HG02840 (cell line): ENCODE measurements around the gene GCC2.
"Not testable (repeated sequence)": the region's sequence is repeated elsewhere in the genome, so short reads cannot be mapped to it uniquely, and the experiment has no call there.

Experiments used
- ATAC-seq: cut with Tn5 transposase; IDR thresholded peaks from one replicate; pipeline ENCODE4 v1.9.1; 2021; ENCODE audit warnings: mild to moderate bottlenecking, moderate library complexity, moderate number of reproducible peaks; ENCODE audit not compliant: unreplicated experiment, low FRiP score

Gene GCC2

DNA sequence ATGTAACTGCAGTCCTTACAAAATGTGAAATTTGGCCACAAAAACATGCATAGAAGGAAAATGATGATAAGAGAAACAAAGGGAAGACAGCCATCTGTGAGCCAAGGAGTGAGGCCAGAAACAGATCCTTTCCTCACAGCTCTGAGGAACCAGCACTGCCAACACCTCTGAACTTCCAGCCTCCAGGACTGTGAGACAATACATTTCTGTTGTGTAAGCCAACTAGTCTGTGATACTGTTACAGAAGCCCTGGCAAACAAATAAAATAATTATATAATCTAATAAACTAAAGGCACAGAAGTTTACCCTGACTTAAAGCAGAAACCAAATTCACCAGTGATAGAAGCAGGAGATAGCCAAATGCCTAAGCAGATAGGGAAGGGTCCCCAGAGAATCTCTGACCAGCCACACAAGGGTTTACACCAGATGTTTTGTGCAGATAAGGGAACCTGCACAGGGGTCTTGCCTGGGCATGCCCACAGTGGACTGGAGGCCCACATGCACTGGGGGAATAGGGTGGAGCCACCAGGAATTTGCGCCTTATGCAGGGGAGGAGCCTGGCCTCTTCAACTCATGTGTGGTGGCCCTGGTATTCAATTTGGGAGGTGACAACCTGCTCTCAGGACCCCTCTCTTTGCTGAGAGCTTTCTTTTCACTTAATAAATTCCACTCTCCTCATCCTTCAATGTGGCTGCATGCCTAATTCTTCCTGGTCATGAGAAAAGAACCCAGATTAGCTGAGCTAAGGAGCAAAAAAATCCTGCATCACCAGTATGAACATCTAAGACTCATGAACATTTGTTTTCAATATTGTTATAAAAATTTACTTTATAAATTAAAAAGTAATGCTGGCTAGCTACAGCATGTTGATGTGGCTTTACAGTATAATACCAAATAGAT is 3.8 kb upstream of the GCC2 start:
- ATAC-seq, result no peak

DNA sequence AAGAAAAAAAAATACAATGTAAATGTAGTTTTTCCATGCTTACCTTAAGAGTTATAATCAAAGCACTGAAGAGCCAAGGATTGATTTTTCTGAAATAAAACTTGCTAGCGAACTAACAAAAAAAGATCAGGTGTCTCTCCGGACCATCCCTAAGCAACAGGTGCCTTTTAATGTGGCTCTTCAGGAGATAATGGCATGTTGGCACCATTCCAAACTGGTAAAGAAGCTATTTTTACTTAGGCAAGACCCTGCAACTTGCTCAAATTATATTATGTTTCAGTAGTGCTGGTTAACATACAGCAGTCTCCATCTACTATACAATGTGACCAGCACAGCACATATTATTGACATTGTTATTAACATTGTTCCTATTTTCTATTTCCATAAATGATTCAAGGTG is 2.3 kb upstream of the GCC2 start:
- ATAC-seq, result no peak

GRCh38 chr2:108447947-108448677 is 894 bp upstream of the GCC2 start:
- no peak for ATAC-seq

GRCh38 chr2:108449410-108450130 is 564 bp downstream of the GCC2 start:
- ATAC-seq, result peak; percentile 44

GRCh38 chr2:108450863-108451262 is 1.9 kb downstream of the GCC2 start:
- ATAC-seq, result no peak

DNA sequence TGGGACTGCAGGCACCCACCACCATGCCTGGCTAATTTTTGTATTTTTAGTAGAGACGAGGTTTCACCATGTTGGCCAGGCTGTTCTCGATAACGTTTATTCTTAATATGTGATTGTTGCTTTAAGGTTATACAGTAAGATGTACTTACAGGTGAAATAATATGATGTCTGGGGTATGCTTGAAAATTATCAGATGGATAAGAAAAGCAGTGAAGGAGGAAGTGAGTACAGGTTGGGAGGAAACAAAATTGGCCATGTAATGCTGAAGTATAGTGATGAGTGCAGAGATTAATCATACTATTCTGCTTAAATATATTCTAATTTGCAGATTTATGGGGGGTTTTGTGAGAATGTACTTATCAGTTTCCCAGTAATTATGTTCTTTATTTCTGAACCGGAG is 3.0 kb downstream of the GCC2 start:
- ATAC-seq, result no peak

GRCh38 chr2:108453530-108453929 is 4.5 kb downstream of the GCC2 start:
- ATAC-seq, result not testable (repeated sequence)

DNA sequence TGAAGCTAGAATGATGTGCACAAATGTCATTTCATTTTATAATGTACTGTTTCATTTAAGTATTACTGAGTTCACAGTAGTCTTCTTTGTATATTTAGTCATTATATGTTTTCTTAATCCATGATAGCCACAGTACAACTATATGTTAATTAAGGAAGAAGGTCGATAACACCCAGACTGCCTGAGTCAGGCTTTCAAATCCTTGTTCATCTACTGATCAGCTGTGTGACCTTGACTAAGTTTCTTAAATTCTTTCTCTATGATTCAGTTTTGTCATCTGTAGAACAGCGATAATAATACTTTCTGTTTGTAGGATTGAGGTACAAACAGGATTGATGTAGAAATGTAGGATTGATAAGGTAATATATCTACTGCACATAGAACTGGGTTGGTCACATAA is 5.4 kb downstream of the GCC2 start:
- no peak for ATAC-seq

DNA sequence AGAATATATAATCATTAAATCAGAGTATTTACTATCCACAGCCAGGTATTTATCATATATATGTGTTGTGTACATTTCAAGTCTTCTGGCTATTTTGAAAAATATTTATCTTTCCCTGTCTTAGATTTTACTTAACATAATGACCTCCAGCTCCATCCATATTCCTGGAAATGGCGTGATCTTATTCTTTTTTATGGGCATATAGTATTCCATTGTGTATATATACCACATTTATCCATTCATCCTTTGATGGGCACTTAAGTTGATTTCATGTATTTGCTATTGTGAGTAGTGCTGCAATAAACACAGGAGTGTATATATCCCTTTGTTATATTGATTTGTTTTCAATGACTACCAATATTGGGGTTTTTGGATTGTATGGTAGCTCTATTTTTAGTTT is 6.6 kb downstream of the GCC2 start:
- ATAC-seq, result no peak

- no peak for ATAC-seq
Measured at GRCh38 chr2:108458082-108458481, 9.1 kb downstream of the GCC2 start.

DNA sequence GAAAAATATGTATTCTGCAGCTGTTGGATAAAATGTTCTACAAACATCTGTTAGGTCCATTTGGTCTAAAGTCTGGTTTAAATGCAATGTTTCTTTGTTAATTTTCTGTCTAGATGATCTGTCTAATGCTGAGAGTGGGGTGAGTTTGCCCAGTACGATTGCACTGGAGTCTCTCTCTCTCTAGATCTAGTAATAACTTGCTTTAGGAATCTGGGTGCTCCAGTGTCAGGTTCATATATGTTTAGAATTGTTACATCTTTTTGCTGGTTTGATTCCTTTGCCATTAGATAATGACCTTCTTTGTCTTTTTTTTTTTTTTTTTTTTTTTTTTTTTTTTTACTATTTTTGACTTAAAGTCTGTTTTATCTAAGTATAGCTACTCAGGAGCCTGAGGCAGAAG is 10.4 kb downstream of the GCC2 start:
- ATAC-seq, result no peak

DNA sequence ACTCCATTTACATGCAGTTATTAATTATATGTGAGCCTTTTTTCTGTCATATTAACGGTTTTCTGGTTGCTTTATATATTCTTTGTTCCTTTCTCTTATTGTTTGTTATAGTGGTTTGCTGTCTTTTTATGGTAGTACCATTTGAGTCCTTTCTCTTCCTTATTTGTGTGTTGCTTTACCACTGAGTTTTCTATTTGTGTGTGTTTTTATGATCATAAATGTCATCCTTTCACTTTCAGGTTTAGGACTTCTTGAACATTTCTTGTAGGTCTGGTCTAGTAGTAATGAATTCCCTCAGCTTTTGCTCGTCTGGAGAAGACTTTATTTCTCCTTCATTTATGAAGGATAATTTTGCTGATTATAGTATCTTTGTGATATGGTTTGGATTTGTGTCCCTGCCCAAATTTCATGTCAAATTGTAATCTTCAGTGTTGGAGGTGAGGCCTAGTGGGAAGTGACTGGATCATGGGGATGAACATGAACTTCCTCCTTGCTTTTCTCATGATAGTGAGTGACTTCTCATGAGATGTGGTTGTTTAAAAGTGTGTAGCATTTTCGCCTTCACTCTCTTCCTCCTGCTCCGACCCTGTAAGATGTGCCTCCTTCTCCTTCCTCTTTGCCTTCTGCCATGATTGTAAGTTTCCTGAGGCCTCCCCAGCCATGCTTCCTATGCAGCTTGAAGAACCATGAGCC is 11.5 kb downstream of the GCC2 start:
- no peak for ATAC-seq

DNA sequence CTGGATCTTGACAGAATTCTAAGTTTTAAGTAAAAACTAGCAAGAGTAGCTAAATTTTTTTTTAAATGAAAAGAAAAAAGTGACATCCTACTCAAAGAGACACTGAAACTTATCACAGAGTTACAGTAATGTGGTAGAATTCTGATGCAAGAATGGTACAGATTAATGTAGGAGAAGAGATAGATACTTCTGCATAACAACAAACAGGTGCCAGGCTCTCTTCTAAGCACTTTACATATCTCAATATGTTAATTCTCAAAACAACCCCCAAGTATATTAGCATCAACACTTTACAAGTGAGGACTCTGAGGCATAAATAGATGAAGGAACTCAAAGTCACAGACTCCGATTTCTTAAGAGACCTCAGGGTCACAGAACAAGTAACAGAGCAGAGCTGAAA is 28.1 kb downstream of the GCC2 start:
- ATAC-seq, result no peak

DNA sequence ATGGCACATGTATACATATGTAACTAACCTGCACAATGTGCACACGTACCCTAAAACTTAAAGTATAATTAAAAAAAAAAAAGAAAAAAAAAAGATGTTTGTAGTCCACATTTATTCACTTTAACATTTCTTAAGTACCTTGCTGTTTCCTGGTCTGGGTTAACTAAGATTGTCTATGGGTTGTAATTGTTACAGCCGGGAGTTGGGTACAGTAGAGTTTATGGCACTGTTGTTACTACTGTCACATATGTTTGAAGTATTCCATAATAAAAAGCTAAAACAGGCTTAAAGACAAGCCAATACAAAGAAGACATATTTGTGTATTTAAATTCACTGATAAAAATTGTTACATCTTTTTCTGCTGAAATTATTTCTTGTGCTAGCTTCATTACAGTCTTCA is 36.2 kb downstream of the GCC2 start:
- no peak for ATAC-seq

DNA sequence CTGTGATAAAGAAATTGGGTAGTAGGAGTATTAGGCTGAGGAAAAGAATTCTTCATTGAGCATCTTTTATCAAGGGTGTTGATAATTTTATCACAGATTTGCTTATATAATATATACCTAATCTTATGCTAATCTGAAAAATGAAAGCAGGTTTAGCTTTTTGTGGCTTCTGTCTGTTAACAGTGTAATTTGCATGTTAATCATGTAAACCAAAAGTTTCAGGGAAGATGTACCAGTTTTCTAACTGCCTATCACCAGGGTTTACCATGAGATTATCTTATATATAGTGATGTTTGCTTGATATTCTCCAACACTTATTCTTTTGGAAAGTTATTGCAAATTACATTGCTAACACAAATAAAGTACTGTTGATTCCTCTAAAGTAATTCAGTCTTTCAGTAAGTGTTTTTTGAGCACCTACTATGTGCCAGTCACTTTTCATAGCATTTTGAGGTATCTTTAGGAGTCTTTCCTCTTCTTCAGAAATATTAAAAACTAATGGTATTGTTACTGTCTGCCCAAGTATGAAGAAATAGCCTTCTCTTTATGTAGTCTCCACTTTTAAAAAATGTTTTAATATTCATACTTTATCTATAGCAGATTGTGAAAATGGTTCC is 41.6 kb downstream of the GCC2 start:
- no peak for ATAC-seq

- ATAC-seq, result no peak
Measured at GRCh38 chr2:108491848-108492247, 42.8 kb downstream of the GCC2 start.

- ATAC-seq, result no peak
Measured at GRCh38 chr2:108492364-108492763, 43.4 kb downstream of the GCC2 start.

DNA sequence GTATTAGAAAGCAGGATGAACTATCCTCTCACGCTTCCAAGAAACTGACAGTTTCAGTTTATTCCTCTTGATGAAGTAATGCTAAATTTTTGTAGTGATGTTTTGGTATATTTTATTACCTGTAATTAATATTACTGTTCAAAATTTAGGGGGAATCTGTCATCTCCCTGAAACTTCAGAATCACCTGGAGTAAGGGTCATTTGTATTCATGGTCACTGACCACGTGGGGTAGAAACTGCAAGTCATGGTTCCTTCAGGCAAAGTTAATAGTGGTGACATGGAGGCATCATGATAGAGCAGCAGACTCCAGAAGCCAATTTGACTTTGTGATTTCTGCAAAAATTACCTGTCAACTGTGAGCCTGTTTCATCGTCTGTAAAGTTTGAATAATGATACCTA is 47.2 kb downstream of the GCC2 start:
- ATAC-seq, result not testable (repeated sequence)

GRCh38 chr2:108507620-108508019 is 58.6 kb downstream of the GCC2 start:
- not testable (repeated sequence) for ATAC-seq

- not testable (repeated sequence) for ATAC-seq
Measured at GRCh38 chr2:108512431-108512830, 63.4 kb downstream of the GCC2 start.
